Stimulated activated CD4-positive, alpha-beta T cell treated with anti-CD3 and anti-CD28 coated beads, Interleukin-15, amount 100 ng/mL, for 1 hour (primary cell): Measurements from ENCODE around the gene NCDN.

ENCODE experiments used
- DNase-seq, 2 donors: peaks; one replicate each; pipeline ENCODE4 v3.0.0-alpha.2; 2020; ENCODE audit warnings: low read depth in 1 of 2, low spot score in 1 of 2

The NCDN gene, protein sequence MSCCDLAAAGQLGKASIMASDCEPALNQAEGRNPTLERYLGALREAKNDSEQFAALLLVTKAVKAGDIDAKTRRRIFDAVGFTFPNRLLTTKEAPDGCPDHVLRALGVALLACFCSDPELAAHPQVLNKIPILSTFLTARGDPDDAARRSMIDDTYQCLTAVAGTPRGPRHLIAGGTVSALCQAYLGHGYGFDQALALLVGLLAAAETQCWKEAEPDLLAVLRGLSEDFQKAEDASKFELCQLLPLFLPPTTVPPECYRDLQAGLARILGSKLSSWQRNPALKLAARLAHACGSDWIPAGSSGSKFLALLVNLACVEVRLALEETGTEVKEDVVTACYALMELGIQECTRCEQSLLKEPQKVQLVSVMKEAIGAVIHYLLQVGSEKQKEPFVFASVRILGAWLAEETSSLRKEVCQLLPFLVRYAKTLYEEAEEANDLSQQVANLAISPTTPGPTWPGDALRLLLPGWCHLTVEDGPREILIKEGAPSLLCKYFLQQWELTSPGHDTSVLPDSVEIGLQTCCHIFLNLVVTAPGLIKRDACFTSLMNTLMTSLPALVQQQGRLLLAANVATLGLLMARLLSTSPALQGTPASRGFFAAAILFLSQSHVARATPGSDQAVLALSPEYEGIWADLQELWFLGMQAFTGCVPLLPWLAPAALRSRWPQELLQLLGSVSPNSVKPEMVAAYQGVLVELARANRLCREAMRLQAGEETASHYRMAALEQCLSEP

GRCh38 chr1:35557611-35558373 is at the start of gene NCDN:
TSS of gene NCDN (plus strand) at chr1:35557799. CDS start at chr1:35558191, 392 bp downstream.
- peak; percentile 88 to 91 for DNase-seq

DNA sequence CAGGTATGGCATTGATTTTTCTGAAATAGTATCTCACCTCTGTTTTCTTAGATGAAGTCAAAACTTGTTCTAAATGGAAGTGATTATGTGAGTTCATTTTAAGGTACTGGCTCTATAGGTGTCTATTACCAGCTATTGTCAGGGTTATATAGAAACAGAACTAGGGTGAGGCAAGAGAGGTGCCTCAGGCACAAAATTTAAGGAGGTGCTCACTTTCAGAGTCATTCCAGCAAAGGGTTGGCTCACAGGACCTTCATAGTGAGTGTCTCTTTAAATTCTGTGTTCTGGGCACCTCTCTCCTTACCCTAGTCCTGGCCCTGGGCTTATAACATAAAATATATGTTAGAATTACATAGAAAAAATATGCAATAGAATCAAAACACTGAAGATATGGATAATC is 49.7 kb upstream of the NCDN start:
- no peak for DNase-seq

DNA sequence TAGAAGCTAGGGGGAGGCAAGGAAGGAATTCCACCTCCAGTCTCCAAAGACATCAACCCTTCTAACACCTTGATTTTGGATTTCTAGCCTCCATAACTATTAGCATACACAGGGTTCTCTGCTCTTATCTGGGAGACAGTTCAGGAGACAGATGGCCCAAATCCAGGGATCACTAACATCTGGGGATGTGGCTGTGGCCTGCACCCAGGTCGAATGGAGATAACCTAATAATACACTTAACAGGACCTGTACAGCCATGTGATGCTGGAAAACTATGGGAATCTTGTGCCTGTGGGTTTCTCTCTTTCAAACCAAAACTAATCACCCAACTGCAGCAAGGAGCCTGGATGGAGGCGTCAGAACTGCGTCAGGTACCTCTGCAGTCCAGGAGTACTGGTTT is 48.0 kb upstream of the NCDN start:
- DNase-seq = no peak

GRCh38 chr1:35511305-35511704 is 46.3 kb upstream of the NCDN start:
- no peak for DNase-seq

- DNase-seq = no peak
Measured at GRCh38 chr1:35518183-35518582, 39.4 kb upstream of the NCDN start.

GRCh38 chr1:35519432-35519831 is 38.2 kb upstream of the NCDN start:
- no peak for DNase-seq

- no peak for DNase-seq
Measured at GRCh38 chr1:35524106-35524505, 33.5 kb upstream of the NCDN start.

DNA sequence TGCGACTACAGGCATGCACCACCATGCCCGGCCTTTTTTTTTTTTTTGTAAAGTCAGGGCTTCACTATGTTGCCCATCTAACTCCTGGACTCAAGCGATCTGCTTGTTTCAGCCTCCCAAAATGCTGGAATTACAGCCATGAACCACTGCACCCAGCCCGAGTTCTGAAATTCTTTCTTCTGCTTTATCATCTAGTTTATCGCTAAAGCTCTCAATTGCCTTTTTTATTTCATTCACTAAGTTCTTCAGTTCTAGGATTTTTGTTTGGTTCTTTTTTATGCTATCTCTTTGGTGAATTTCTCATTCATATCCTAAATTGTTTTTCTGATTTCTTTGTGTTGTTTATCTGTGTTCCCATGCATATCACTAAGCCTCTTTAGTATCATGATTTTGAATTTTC is 27.4 kb upstream of the NCDN start:
- DNase-seq = no peak

- DNase-seq = no peak
Measured at GRCh38 chr1:35530946-35531345, 26.7 kb upstream of the NCDN start.

DNA sequence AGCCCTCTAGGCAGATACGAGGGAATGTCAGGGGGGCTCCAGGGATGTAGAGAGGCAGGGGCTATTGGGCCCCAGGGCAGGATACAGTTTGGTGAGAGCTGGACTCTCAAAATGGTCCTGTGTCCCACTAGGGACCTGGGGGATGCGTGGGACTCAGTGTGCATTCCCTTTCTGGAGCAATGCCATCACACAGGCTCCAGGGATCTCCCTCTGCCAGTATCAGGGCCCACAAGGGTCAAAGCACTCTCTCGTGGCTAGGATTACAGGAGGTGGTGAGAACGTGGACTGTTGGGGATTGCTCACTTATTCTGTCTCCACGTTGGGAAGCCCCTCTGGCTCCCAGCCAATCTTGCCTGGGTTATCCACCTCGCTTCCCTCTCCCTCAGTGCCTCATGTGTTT is 26.2 kb upstream of the NCDN start:
- DNase-seq = no peak

DNA sequence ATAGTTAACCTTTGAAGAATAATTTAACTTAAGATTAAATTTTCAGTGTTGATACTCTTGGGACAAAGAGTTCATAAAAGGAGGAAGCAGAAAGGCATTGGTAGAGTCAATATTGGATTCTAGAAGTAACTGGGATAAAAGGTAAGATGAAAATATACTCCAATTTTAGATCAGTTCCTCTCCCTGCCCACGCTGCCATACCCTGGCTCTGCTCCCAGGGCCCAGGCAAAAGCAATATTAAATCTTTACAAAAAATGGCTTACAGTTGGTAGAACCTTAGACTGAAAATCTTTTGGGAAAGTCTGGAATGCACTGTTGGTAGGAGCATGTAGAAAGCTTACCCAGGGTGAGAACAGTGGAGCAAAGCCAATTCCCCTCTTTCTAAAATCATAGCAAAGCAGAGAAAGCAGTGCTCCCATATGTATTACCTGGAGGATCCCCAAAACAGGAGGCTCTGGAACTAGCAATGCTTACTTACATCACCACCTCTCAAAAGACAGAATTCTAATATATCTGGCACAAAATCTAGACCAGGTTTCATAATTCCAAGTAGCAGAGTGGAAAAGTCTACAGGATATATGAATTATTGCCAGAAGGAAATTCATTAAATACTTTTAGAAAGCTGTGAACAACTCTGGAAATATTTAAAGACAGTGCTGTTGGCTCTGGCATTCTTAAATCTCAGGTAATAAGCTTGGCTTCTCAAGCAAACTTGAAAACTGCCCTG is 24.9 kb upstream of the NCDN start:
- DNase-seq = no peak

DNA sequence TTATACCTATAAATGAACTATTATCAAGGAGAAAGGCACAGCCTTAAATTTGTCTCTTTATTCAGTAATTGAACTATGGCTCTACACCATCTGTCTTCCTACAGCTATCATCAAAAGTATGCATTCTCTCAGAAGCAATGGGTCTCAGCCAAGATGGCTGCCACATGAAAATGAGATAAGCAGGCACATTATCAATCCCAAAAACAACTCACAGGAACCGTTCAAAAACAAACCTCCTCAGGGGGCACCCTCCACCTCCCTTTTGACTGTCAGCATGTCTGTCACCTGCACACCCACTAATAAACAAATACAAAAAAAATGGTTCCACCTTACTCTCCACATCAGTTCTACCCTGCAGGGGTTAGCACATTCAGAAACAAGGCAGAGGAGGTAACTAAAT is 24.0 kb upstream of the NCDN start:
- no peak for DNase-seq

DNA sequence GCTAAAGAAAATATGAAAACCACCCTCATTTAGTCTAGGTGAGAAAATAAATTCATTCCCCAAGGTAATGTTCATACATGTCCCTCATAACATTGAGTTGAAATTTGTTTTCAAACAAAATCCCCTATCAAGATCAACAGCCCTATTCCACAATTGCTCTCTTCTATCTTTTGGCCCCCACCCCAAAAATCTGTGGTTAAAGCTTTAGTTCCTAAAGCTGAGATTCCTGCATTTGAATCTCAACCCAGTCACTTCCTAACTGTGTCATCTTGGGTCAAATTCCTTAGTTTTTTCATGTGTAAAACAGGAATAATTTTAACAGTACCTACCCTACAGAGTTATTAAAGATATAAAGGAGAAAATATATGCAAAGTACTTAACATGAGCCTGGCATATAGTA is 22.4 kb upstream of the NCDN start:
- DNase-seq = no peak

GRCh38 chr1:35536556-35537162 is 20.9 kb upstream of the NCDN start:
- no peak for DNase-seq

DNA sequence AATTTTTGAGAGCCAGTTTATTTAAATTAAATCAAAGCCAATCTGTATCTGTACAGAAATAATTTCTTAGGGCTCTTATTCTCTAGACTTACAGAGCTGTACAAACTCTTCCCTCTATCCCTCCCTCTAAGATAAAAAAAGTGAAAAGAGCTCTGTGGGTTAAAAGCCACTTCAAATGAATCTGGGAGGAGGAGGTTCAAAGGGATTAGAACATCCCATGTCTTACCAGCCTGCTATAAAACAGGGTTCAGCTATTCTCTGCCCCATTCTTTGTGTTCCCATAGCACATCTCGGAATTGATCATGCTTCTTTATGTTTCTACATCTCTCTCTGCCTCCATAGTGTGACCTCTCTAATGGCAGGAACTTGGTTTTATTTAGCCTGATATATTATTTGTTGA is 19.8 kb upstream of the NCDN start:
- no peak for DNase-seq

DNA sequence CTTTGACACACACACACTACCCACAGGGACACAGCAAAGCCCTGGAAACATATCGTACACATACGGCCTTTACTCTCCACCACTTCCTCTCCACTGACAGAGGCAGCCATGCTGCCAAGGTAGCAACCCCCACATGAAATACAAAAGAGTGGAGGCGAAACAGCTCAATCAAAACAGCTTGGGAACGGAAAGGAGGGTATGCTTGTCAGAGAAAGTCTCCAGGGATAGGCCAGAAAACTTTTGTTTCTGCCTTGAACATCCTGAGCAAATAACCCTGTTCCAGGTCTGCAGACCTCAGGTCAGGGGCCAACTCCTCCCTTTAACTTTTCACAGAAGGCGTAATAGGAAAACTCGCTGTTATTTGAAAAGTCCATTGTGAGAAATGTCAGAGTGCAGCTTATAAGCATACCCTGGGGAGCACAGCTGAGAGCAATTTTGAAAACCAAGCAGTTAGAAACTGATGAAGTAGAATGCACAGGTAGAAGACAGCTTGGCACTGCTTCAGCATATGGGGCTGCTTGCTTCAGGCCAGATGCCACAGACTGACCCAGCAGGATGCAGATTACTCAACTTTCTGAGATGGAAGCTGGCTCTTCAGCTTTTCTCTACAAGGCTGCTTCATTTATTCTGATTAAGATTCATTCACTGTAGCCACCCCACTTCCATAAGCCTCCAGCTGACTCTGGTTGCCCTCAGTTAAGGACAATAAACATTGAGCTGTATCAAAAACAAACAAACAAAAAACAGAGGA is 18.4 kb upstream of the NCDN start:
- DNase-seq = no peak

GRCh38 chr1:35539824-35540261 is 17.8 kb upstream of the NCDN start:
- no peak for DNase-seq

GRCh38 chr1:35544976-35545375 is 12.6 kb upstream of the NCDN start:
- no peak for DNase-seq

DNA sequence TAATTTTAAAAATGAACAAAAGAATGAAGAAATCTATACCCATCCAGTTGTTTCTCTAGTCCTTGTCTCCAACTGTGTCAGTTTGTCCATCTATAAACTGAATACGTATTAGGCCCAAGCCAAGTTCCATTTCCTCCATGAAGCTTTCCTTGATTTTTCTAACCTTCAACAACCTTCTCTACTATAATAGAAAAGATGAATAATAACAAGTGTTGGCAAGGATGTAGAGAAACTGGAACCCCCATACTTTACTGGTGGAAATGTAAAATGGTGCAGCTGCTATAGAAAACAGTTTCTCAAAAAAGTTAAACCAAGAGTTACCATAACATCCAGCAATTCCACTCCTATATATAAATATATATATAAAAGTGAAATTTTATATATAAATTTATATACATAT is 11.0 kb upstream of the NCDN start:
- DNase-seq = no peak

GRCh38 chr1:35553851-35554250 is 3.7 kb upstream of the NCDN start:
- no peak for DNase-seq
